ENCODE data around the gene FMNL3.

The FMNL3 gene

DNA sequence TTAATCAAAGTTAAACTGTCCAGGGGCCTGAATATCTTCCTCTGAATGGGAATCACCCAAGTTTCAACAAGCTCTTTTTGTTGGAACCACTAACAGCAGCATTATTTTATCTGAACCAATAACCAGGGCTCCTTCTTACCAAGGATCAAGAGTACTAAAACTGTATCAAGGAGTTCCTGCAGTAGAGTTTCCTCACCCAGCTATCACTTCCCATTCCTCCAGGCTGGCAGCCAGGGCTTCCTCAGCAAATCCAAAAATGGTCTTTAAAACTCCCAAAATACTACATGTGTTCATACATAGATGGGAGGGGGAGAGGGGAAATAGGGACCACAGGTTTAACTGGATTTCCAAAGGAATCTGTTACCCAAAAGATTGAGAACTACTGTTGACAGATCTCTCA, 10.5 kb downstream of the FMNL3 start:
- Histone ChIP-seq H3K4me3 (ENCODE audit: low read depth, low read length) (no peak overlapping the region), H3K36me3 (peaks cover 4% of the 10 kb centered on the region; the same call in 1 of the 2 replicates), H3K9me3 (ENCODE audit: severe bottlenecking) (no peaks in the 10 kb centered on the region), H3K27me3 (ENCODE audit: insufficient read depth, low read depth, severe bottlenecking) (no peaks in the 10 kb centered on the region), H3K27ac (no peak overlapping the region)
- TF ChIP-seq, protein P1, sequence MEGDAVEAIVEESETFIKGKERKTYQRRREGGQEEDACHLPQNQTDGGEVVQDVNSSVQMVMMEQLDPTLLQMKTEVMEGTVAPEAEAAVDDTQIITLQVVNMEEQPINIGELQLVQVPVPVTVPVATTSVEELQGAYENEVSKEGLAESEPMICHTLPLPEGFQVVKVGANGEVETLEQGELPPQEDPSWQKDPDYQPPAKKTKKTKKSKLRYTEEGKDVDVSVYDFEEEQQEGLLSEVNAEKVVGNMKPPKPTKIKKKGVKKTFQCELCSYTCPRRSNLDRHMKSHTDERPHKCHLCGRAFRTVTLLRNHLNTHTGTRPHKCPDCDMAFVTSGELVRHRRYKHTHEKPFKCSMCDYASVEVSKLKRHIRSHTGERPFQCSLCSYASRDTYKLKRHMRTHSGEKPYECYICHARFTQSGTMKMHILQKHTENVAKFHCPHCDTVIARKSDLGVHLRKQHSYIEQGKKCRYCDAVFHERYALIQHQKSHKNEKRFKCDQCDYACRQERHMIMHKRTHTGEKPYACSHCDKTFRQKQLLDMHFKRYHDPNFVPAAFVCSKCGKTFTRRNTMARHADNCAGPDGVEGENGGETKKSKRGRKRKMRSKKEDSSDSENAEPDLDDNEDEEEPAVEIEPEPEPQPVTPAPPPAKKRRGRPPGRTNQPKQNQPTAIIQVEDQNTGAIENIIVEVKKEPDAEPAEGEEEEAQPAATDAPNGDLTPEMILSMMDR (IDR thresholded peaks at IDR 0.05; ENCODE audit: low read depth, low read length) = no peak
- no peak for DNase-seq

DNA sequence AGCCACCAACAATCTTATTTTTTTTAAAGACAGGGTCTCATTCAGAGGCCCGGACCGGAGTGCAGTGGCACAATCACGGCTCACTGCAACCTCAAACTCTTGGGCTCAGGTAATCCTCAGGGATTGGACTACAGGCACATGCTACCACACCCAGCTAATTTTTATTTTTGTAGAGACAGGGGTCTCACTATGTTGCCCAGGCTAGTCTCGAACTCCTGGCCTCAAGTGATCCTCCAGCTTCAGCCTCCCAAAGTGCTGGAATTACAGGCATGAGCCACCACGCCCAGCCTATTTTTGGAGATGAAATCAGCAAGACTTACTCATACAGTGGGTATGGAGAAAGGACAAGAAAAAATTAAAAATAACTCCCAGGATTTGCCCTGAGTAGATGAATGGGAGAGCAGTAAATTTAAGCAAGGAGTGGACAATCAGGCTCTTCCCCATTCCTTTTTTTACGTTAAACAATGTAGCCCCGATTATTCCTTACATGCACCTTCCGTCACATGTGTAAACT, 13.2 kb downstream of the FMNL3 start:
- no peak for DNase-seq
- Histone ChIP-seq H3K4me3 (ENCODE audit: low read depth, low read length) (no peak overlapping the region), H3K27me3 (ENCODE audit: insufficient read depth, low read depth, severe bottlenecking) (no peaks in the 10 kb centered on the region), H3K36me3 (no peaks in the 10 kb centered on the region), H3K9me3 (ENCODE audit: severe bottlenecking) (no peaks in the 10 kb centered on the region), H3K27ac (no peak overlapping the region)
- TF ChIP-seq, protein P1 (IDR thresholded peaks at IDR 0.05; ENCODE audit: low read depth, low read length) = no peak

DNA sequence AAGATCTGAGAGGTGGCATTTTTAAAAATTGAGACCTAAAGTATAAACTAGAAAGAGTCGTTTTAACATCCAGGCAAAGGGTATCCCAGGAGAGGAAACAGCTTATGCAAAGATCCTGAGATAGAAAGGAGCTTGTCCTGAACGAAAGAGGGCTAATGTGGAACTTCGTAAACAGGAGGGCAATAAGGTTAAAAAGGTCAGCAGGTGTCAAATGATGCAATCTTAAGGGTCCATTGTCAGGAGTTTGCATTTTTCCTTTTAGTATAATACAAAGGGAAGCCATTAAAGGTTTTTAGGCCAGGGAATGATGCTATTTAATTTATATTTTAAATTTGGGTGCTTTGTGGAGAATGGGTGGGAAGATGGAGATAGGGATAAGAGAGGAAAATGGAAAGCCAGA, 14.4 kb downstream of the FMNL3 start:
- TF ChIP-seq, protein P1 (IDR thresholded peaks at IDR 0.05; ENCODE audit: low read depth, low read length) = no peak
- no peak for DNase-seq

DNA sequence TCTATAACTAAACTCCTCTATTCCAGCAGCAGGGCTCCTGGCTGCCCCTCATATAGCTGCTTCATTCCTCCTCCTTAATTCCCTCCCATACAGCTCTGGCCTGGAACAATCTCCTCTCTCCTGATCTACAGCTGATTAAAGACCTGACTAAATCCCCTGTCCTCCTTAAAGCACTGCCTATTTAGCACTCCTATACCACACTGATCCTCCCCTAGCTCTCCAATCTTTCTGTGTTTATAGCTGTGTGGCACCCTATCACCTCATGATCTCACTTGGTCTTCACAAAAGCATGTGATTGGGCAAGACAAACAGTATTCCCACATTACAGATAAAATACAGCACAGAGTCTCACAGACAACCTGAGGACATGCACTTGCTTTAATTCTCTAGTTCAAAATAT, 17.4 kb downstream of the FMNL3 start:
- no peaks in the 10 kb centered on the region for H3K27me3 ChIP-seq (ENCODE audit: insufficient read depth, low read depth, severe bottlenecking)
- no peaks in the 10 kb centered on the region for H3K9me3 ChIP-seq (ENCODE audit: severe bottlenecking)
- TF ChIP-seq, protein P1 (IDR thresholded peaks at IDR 0.05; ENCODE audit: low read depth, low read length) = no peak
- H3K36me3 ChIP-seq = no peaks in the 10 kb centered on the region
- no peak overlapping the region for H3K4me3 ChIP-seq (ENCODE audit: low read depth, low read length)
- DNase-seq = peak; percentile 43
- no peak overlapping the region for H3K27ac ChIP-seq

More for the DNA sequence above, 14.4 kb downstream of the FMNL3 start:
- H3K9me3 ChIP-seq (ENCODE audit: severe bottlenecking) = no peaks in the 10 kb centered on the region
- H3K36me3 ChIP-seq = no peaks in the 10 kb centered on the region
- H3K27ac ChIP-seq = no peak overlapping the region
- no peaks in the 10 kb centered on the region for H3K27me3 ChIP-seq (ENCODE audit: insufficient read depth, low read depth, severe bottlenecking)
- no peak overlapping the region for H3K4me3 ChIP-seq (ENCODE audit: low read depth, low read length)

DNA sequence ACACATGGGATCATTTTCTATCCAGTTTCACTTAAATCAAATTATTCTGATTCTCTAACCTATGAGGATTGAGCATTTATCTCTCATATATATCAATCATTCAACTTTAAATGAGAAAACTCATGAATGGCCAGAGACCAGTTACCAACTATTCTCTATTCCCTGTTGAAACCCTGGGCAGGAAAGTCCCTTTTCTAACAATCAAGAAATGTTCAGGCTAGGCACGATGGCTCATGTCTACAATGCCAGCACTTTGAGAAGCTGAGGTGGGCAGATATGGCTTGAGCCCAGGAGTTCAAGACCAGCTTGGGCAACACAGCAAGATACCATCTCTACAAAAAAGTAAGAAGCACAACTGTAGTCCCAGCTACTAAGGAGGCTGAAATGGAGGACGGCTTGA, 18.0 kb downstream of the FMNL3 start:
- TF ChIP-seq, protein P1 (IDR thresholded peaks at IDR 0.05; ENCODE audit: low read depth, low read length) = no peak
- Histone ChIP-seq H3K36me3 (no peaks in the 10 kb centered on the region), H3K27ac (no peak overlapping the region), H3K4me3 (ENCODE audit: low read depth, low read length) (no peak overlapping the region), H3K27me3 (ENCODE audit: insufficient read depth, low read depth, severe bottlenecking) (no peaks in the 10 kb centered on the region), H3K9me3 (ENCODE audit: severe bottlenecking) (no peaks in the 10 kb centered on the region)
- DNase-seq = no peak

DNA sequence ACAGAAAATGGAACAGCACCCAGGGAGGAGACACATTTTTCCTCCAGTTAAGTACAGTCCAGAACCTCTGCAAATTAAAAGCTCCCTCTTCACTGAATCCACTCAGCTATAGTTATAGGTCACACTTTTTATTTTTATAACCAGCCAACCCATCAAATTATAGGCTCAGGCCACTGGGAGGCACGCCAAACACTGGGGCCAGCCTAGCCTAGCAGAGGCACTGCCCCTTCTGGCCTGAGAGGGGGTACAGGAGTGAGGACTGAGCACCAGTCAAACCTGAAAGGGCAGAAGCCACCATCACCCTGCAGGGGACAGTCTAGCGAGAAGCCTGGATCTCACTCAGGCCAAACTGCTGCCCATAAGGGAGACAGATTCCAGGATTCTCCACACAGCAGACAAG, 19.3 kb downstream of the FMNL3 start:
- Histone ChIP-seq H3K4me3 (ENCODE audit: low read depth, low read length) (no peak overlapping the region), H3K27me3 (ENCODE audit: insufficient read depth, low read depth, severe bottlenecking) (no peaks in the 10 kb centered on the region), H3K36me3 (no peaks in the 10 kb centered on the region), H3K27ac (no peak overlapping the region), H3K9me3 (ENCODE audit: severe bottlenecking) (no peaks in the 10 kb centered on the region)
- DNase-seq = no peak
- TF ChIP-seq, protein P1 (IDR thresholded peaks at IDR 0.05; ENCODE audit: low read depth, low read length) = no peak

All from WERI-Rb-1 (cell line).